IMR-90 (cell line): ENCODE data around the gene P2RY2. TPM values are rescaled to one million over a fixed set of nuclear protein-coding genes. Genes with fewer than 3 reads are reported as not detected.

ENCODE experiments used
- ATAC-seq: fragments of 200-7000 bp; cut with Tn5 transposase; 2 replicates; pipeline ENCODE4 v1.9.1; 2020; ENCODE audit warnings: low read depth, mild to moderate bottlenecking, moderate library complexity
- BruUV-seq: library from RNA; stranded (reverse); fragments of 400-500 nt; replicated peaks from 2 replicates; lab custom pipeline; 2021; lab: Mats Ljungman, UMichigan
- CTCF ChIA-PET: fragments of 300-600 bp; formaldehyde crosslinking; extraction: SDS; loops from one replicate; lab custom pipeline; 2021; ENCODE audit warnings: antibody characterized with exemption; lab: Yijun Ruan, JAX
- POLR2A ChIA-PET: fragments of 300-600 bp; sonication (Branson Sonifier 250); formaldehyde crosslinking; loops from one replicate; lab custom pipeline; 2022; ENCODE audit warnings: antibody characterized with exemption; ENCODE audit not compliant: unreplicated experiment; lab: Charles Lee
- DNase-seq: peaks from one replicate; pipeline ENCODE4 v3.0.0; 2013
- H2AFZ ChIP-seq: replicated peaks from 2 replicates; pipeline ENCODE3; 2013; ENCODE audit warnings: low read length, mild to moderate bottlenecking; ENCODE audit not compliant: poor library complexity
- H2AK5ac ChIP-seq: 2 replicates; pipeline ENCODE4 v1.6.1; 2013; ENCODE audit warnings: low read depth, low read length, inconsistent platforms
- H2AK9ac ChIP-seq: replicated peaks from 2 replicates; pipeline ENCODE3; 2013; ENCODE audit warnings: mild to moderate bottlenecking, low read depth, low read length, moderate library complexity; ENCODE audit not compliant: poor library complexity
- H2BK120ac ChIP-seq: 2 replicates; pipeline ENCODE4 v1.6.1; 2013; ENCODE audit warnings: low read depth, low read length, inconsistent platforms
- H2BK15ac ChIP-seq: 3 replicates; pipeline ENCODE4 v1.6.1; 2013; ENCODE audit warnings: low read depth, low read length, inconsistent platforms
- H2BK20ac ChIP-seq: 2 replicates; pipeline ENCODE4 v1.6.1; 2013; ENCODE audit warnings: low read depth, mild to moderate bottlenecking, inconsistent platforms, low read length, moderate library complexity
- H2BK5ac ChIP-seq: 2 replicates; pipeline ENCODE4 v1.6.1; 2013; ENCODE audit warnings: mild to moderate bottlenecking, low read depth, low read length, inconsistent platforms; ENCODE audit not compliant: poor library complexity, severe bottlenecking
- H3K14ac ChIP-seq: replicated peaks from 2 replicates; pipeline ENCODE4 v1.6.1; 2013; ENCODE audit warnings: low read depth, low read length, inconsistent platforms
- H3K18ac ChIP-seq: 2 replicates; pipeline ENCODE4 v1.6.1; 2013; ENCODE audit warnings: low read depth, low read length, control low read depth
- H3K23ac ChIP-seq: 2 replicates; pipeline ENCODE4 v1.6.1; 2013; ENCODE audit warnings: low read depth, low read length, inconsistent platforms
- H3K27ac ChIP-seq: 2 replicates; pipeline ENCODE4 v1.5.1; 2013; ENCODE audit warnings: mild to moderate bottlenecking, control low read depth, low read length; ENCODE audit not compliant: insufficient read depth
- H3K27me3 ChIP-seq: 2 replicates; pipeline ENCODE4 v1.6.1; 2013; ENCODE audit warnings: low read length; ENCODE audit not compliant: control insufficient read depth, insufficient read depth
- H3K36me3 ChIP-seq: 2 replicates; pipeline ENCODE4 v1.6.1; 2013; ENCODE audit warnings: low read length, mixed read lengths; ENCODE audit not compliant: control insufficient read depth, insufficient read depth
- H3K4ac ChIP-seq: 2 replicates; pipeline ENCODE4 v1.6.1; 2013; ENCODE audit warnings: low read depth, low read length, inconsistent platforms
- H3K4me1 ChIP-seq: 2 replicates; pipeline ENCODE4 v1.6.1; 2013; ENCODE audit warnings: low read length, mixed read lengths; ENCODE audit not compliant: control insufficient read depth, insufficient read depth
- H3K4me2 ChIP-seq: 2 replicates; pipeline ENCODE4 v1.6.1; 2013; ENCODE audit warnings: low read depth, mild to moderate bottlenecking, control low read depth, low read length, moderate library complexity
- H3K4me3 ChIP-seq: 2 replicates; pipeline ENCODE4 v1.5.1; 2013; ENCODE audit warnings: low read depth, mild to moderate bottlenecking, control low read depth, low read length, moderate library complexity; ENCODE audit not compliant: insufficient read depth
- H3K56ac ChIP-seq: 2 replicates; pipeline ENCODE4 v1.6.1; 2013; ENCODE audit warnings: low read length, inconsistent platforms; ENCODE audit not compliant: insufficient read depth; ENCODE audit errors: extremely low read depth
- H3K79me1 ChIP-seq, 2 experiments: 2 replicates each; pipeline ENCODE4 v1.6.1; 2013; ENCODE audit warnings: low read length in 2 of 2, inconsistent platforms in 1 of 2, low read depth in 1 of 2
- H3K9ac ChIP-seq: 2 replicates; pipeline ENCODE4 v1.6.1; 2013; ENCODE audit warnings: low read depth, low read length, control low read depth
- H3K9me1 ChIP-seq: 2 replicates; pipeline ENCODE4 v1.6.1; 2013; ENCODE audit warnings: low read length, inconsistent platforms; ENCODE audit not compliant: insufficient read depth
- H3K9me3 ChIP-seq: 2 replicates; pipeline ENCODE4 v1.6.1; 2013; ENCODE audit warnings: low read length; ENCODE audit not compliant: control insufficient read depth, insufficient read depth
- H4K20me1 ChIP-seq: 2 replicates; pipeline ENCODE4 v1.6.1; 2013; ENCODE audit warnings: low read length, inconsistent platforms; ENCODE audit not compliant: insufficient read depth
- H4K5ac ChIP-seq: 2 replicates; pipeline ENCODE4 v1.6.1; 2013; ENCODE audit warnings: mild to moderate bottlenecking, low read depth, low read length, control low read depth
- H4K8ac ChIP-seq, 2 experiments: 2 replicates each; pipeline ENCODE4 v1.6.1; 2013; ENCODE audit warnings: low read depth in 2 of 2, low read length in 2 of 2, control low read depth in 1 of 2, inconsistent platforms in 1 of 2
- H4K91ac ChIP-seq: 2 replicates; pipeline ENCODE4 v1.6.1; 2013; ENCODE audit warnings: low read depth, low read length, inconsistent platforms; ENCODE audit not compliant: insufficient read depth
- BHLHE40 ChIP-seq: fragments of 150-350 bp; IDR thresholded peaks from 2 replicates; pipeline ENCODE4 v1.6.1; 2016; ENCODE audit warnings: mild to moderate bottlenecking, low read depth, low read length
- CEBPB ChIP-seq: IDR thresholded peaks from 2 replicates; pipeline ENCODE4 v1.6.1; 2012; ENCODE audit warnings: low read depth, low read length, improper control_type of control experiment
- CHD1 ChIP-seq: IDR thresholded peaks from 2 replicates; pipeline ENCODE4 v1.6.1; 2012; ENCODE audit warnings: low read depth, low read length, improper control_type of control experiment
- FOS ChIP-seq: fragments of 150-350 bp; IDR thresholded peaks from 2 replicates; pipeline ENCODE4 v1.6.1; 2016; ENCODE audit warnings: low read depth, low read length
- MAFK ChIP-seq: IDR thresholded peaks from 2 replicates; pipeline ENCODE4 v1.6.1; 2012; ENCODE audit warnings: low read depth, low read length, improper control_type of control experiment
- MAZ ChIP-seq: IDR thresholded peaks from 2 replicates; pipeline ENCODE4 v1.6.1; 2012; ENCODE audit warnings: low read depth, mild to moderate bottlenecking, low read length, improper control_type of control experiment, moderate library complexity, borderline replicate concordance
- MXI1 ChIP-seq: IDR thresholded peaks from 2 replicates; pipeline ENCODE4 v1.6.1; 2012; ENCODE audit warnings: low read depth, mild to moderate bottlenecking, low read length, moderate library complexity, borderline replicate concordance
- NFE2L2 ChIP-seq: fragments of 150-350 bp; IDR thresholded peaks from 2 replicates; pipeline ENCODE4 v1.6.1; 2016; ENCODE audit warnings: low read depth, mild to moderate bottlenecking, low read length
- POLR2A ChIP-seq: IDR thresholded peaks from 2 replicates; pipeline ENCODE4 v1.6.1; 2012; ENCODE audit warnings: mild to moderate bottlenecking, low read depth, low read length
- RAD21 ChIP-seq: IDR thresholded peaks from 2 replicates; pipeline ENCODE4 v1.6.1; 2012; ENCODE audit warnings: low read length, improper control_type of control experiment
- RCOR1 ChIP-seq: IDR thresholded peaks from 2 replicates; pipeline ENCODE4 v1.6.1; 2012; ENCODE audit warnings: mild to moderate bottlenecking, low read length, improper control_type of control experiment; ENCODE audit not compliant: insufficient replicate concordance
- RFX5 ChIP-seq: IDR thresholded peaks from 2 replicates; pipeline ENCODE4 v1.8.0; 2012; ENCODE audit warnings: low read depth, mild to moderate bottlenecking, low read length, moderate library complexity
- SMC3 ChIP-seq: fragments of 150-350 bp; IDR thresholded peaks from 2 replicates; pipeline ENCODE4 v1.6.1; 2016; ENCODE audit warnings: low read depth, mild to moderate bottlenecking, antibody characterized with exemption, low read length, moderate library complexity
- WGBS, 2 experiments: methylation state at CpG; one replicate each; pipeline versions ENCODE4 v1.1.5 to v1.1.7; 2013; ENCODE audit warnings: missing lambda C conversion rate in 2 of 2; ENCODE audit not compliant: insufficient read length in 1 of 2; ENCODE audit errors: extremely low coverage in 2 of 2; 5-methylcytosine and 5-hydroxymethylcytosine counted together
- dilution Hi-C: fragments of 300-500 bp; cut with HindIII; formaldehyde crosslinking; loops from one replicate; pipeline ENCODE4 v1.14.3; 2018; ENCODE audit warnings: low sequenced_read_pairs; ENCODE audit not compliant: unreplicated experiment
- in situ Hi-C: fragments of 300-500 bp; cut with MboI; formaldehyde crosslinking; loops from 3 replicates; pipeline ENCODE4 v1.14.3; 2019; ENCODE audit warnings: low sequenced_read_pairs, inconsistent platforms, mixed read lengths
- intact Hi-C: fragments of 100-400 bp; cut with micrococcal nuclease; formaldehyde crosslinking; loops from 2 replicates; pipeline ENCODE4 v1.10.0; 2022
- polyA plus RNA-seq, 3 experiments: library from polyadenylated mRNA; depleted of rRNA; stranded (reverse); fragments of >200 nt; gene quantifications; 2 replicates each; pipeline ENCODE4 v1.2.3, GENCODE V29; 2012; ENCODE audit warnings: low replicate concordance in 1 of 3
- total RNA-seq: library from RNA; depleted of rRNA; stranded (reverse); fragments of >200 nt; gene quantifications from 2 replicates; pipeline ENCODE4 v1.2.3, GENCODE V29; 2012
- TF ChIP-seq, protein P1 (sequence below): fragments of 150-350 bp; IDR thresholded peaks from 2 replicates; pipeline ENCODE4 v1.6.1; 2016; ENCODE audit warnings: low read depth, mild to moderate bottlenecking, low read length, moderate library complexity, borderline replicate concordance
- TF ChIP-seq, protein P2 (sequence below): fragments of 150-350 bp; IDR thresholded peaks from 2 replicates; pipeline ENCODE4 v1.6.1; 2017; ENCODE audit warnings: mild to moderate bottlenecking, antibody characterized with exemption, low read length, low read depth
- TF ChIP-seq, protein P3 (sequence below): conservative IDR thresholded peaks from 2 replicates; pipeline ENCODE4 v1.5.1; 2012; ENCODE audit warnings: mild to moderate bottlenecking, low read depth, low read length, improper control_type of control experiment

The P2RY2 gene
- total and polyA plus RNA-seq, 2 of the 4 experiments (the other 2 are of a cell fraction): not detected

DNA sequence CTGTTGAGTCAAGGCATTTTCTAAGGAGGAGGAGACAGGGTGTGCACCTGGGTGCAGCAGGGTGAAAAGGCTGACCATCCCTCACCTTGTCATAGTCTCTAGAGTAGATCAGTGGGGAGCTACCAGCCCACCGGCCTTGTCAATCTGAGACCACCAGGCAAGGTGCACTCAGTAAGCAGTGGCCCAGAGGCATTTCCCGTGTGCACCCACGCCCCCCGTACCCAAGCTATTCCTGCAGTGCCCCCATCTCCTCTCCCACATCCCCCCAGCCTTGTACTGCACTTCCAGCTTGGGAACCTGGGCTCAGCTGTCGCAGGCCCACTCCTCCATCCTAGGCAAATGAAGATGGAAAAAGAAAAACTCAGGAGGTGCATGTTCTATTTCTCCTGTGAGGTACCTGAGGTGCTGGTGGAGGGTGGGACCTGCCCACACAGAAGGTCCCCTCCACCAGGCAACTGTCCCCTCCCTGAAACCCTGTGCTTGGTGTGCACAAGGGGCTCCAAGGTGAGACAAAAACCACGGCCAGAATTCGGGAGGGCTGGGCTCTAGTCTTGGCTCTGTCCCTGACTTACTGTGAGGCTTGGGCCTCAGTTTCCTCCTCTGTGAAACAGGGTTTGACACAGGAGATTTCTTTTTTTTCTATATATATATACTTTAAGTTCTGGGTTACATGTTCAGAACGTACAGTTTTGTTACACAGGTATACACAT is 8.4 kb downstream of the P2RY2 start:
- Histone ChIP-seq H3K27ac (no peak overlapping the region), H3K27me3 (peaks cover 51% of the 10 kb centered on the region), H2AK9ac (peak overlapping the region; percentile 52), H3K14ac (no peak overlapping the region), H3K4ac (no peak overlapping the region), H4K8ac (no peak overlapping the region), H2AFZ (no peak overlapping the region), H3K4me1 (peaks cover 10% of the 10 kb centered on the region; the same call in 1 of the 2 replicates), H3K4me3 (no peak overlapping the region), H3K18ac (no peak overlapping the region), H3K23ac (no peak overlapping the region), H2BK120ac (no peak overlapping the region), H3K56ac (no peak overlapping the region), H4K20me1 (no peaks in the 10 kb centered on the region), H2AK5ac (no peak overlapping the region), H3K9me1 (no peaks in the 10 kb centered on the region; the same call in 1 of the 2 replicates), H3K79me1 (no peaks in the 10 kb centered on the region), H3K4me2 (no peak overlapping the region), H2BK20ac (no peak overlapping the region), H3K9me3 (no peaks in the 10 kb centered on the region), H4K5ac (no peak overlapping the region), H2BK15ac (no peak overlapping the region), H3K9ac (no peak overlapping the region), H3K36me3 (no peaks in the 10 kb centered on the region), H4K91ac (no peak overlapping the region), H2BK5ac (no peak overlapping the region)
- in situ Hi-C loops: no loop called here
- WGBS, 2 experiments: 30% methylated on average over 2 of the region's 8 CpGs; no CpG with 5 or more reads in 1 of the 2 experiments
- TF ChIP-seq MXI1: no peak
- TF ChIP-seq, protein P1, sequence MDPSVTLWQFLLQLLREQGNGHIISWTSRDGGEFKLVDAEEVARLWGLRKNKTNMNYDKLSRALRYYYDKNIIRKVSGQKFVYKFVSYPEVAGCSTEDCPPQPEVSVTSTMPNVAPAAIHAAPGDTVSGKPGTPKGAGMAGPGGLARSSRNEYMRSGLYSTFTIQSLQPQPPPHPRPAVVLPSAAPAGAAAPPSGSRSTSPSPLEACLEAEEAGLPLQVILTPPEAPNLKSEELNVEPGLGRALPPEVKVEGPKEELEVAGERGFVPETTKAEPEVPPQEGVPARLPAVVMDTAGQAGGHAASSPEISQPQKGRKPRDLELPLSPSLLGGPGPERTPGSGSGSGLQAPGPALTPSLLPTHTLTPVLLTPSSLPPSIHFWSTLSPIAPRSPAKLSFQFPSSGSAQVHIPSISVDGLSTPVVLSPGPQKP: no peak
- TF ChIP-seq MAZ: no peak
- TF ChIP-seq POLR2A: no peak
- TF ChIP-seq BHLHE40: no peak
- no peak for TF ChIP-seq CHD1
- TF ChIP-seq RFX5: no peak
- TF ChIP-seq RAD21: no peak
- TF ChIP-seq FOS: no peak
- no peak for TF ChIP-seq SMC3
- TF ChIP-seq, protein P2, sequence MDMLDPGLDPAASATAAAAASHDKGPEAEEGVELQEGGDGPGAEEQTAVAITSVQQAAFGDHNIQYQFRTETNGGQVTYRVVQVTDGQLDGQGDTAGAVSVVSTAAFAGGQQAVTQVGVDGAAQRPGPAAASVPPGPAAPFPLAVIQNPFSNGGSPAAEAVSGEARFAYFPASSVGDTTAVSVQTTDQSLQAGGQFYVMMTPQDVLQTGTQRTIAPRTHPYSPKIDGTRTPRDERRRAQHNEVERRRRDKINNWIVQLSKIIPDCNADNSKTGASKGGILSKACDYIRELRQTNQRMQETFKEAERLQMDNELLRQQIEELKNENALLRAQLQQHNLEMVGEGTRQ: no peak
- no peak for TF ChIP-seq RCOR1
- TF ChIP-seq MAFK: no peak
- TF ChIP-seq, protein P3, sequence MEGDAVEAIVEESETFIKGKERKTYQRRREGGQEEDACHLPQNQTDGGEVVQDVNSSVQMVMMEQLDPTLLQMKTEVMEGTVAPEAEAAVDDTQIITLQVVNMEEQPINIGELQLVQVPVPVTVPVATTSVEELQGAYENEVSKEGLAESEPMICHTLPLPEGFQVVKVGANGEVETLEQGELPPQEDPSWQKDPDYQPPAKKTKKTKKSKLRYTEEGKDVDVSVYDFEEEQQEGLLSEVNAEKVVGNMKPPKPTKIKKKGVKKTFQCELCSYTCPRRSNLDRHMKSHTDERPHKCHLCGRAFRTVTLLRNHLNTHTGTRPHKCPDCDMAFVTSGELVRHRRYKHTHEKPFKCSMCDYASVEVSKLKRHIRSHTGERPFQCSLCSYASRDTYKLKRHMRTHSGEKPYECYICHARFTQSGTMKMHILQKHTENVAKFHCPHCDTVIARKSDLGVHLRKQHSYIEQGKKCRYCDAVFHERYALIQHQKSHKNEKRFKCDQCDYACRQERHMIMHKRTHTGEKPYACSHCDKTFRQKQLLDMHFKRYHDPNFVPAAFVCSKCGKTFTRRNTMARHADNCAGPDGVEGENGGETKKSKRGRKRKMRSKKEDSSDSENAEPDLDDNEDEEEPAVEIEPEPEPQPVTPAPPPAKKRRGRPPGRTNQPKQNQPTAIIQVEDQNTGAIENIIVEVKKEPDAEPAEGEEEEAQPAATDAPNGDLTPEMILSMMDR: no peak
- no peak for TF ChIP-seq NFE2L2
- no peak for TF ChIP-seq CEBPB
- dilution Hi-C loops: no loop called here
- POLR2A ChIA-PET: no interaction called here
- DNase-seq: no peak
- no peak for ATAC-seq
- BruUV-seq: no TSS peak
- CTCF ChIA-PET: no interaction called here
- intact Hi-C loops: no loop called here
